ENCODE data around the gene DGCR6L. TPM values are rescaled to one million over a fixed set of nuclear protein-coding genes. Genes with fewer than 3 reads are reported as not detected.
A peak's percentile ranks its signal among the peaks of the same experiment; 100 is the strongest.
"Not testable (repeated sequence)": the region's sequence is repeated elsewhere in the genome, so short reads cannot be mapped to it uniquely, and the experiment has no call there.

Gene DGCR6L
- total RNA-seq, 1 donor from 2014 or later = 35.8 TPM

GRCh38 chr22:20268279-20269012 is 51.4 kb downstream of the DGCR6L start, which contains the start of gene RTN4R:
RTN4R (minus strand) TSS chr22:20268318; CDS start chr22:20268092, 226 bp downstream.
- peak; percentile 60 for TF ChIP-seq CTCF (IDR thresholded peaks at IDR 0.05)
- Histone ChIP-seq H3K4me3 (peak within 1 kb of the TSS; percentile 56), H3K27me3 (no peaks in the 10 kb centered on the region), H3K36me3 (no peaks in the 10 kb centered on the region), H3K4me1 (peaks cover 5% of the 10 kb centered on the region), H3K27ac (no peak within 1 kb of the TSS), H3K9me3 (no peaks in the 10 kb centered on the region)
- peak; percentile 83 for ATAC-seq
- DNase-seq = peak; percentile 85
- intact Hi-C loops (cut with DNase I) = no loop called here

GRCh38 chr22:20267441-20268278 is 52.2 kb downstream of the DGCR6L start:
- intact Hi-C loops (cut with DNase I) = no loop called here
- Histone ChIP-seq H3K36me3 (no peaks in the 10 kb centered on the region), H3K4me1 (peaks cover 5% of the 10 kb centered on the region), H3K27ac (no peak overlapping the region), H3K9me3 (no peaks in the 10 kb centered on the region), H3K27me3 (no peaks in the 10 kb centered on the region), H3K4me3 (peak overlapping the region; percentile 56)
- no peak for TF ChIP-seq CTCF (IDR thresholded peaks at IDR 0.05)
- DNase-seq = peak; percentile 82
- ATAC-seq = peak; percentile 4

- intact Hi-C loops (cut with DNase I); DNase-seq; H3K27ac ChIP-seq; H3K4me1 ChIP-seq; H3K27me3 ChIP-seq; H3K36me3 ChIP-seq; H3K9me3 ChIP-seq; ATAC-seq: not testable (repeated sequence)
- peak overlapping the region; percentile 56 for H3K4me3 ChIP-seq
These were observed 53.0 kb downstream of the DGCR6L start for GRCh38 chr22:20266667-20267440.

- H3K4me3 ChIP-seq; DNase-seq; intact Hi-C loops (cut with DNase I); ATAC-seq; H3K36me3 ChIP-seq; H3K9me3 ChIP-seq; H3K27me3 ChIP-seq; H3K4me1 ChIP-seq; H3K27ac ChIP-seq: not testable (repeated sequence)
These were observed 53.8 kb downstream of the DGCR6L start for GRCh38 chr22:20265772-20266666.

GRCh38 chr22:20264614-20265452 is 55.0 kb downstream of the DGCR6L start:
- Histone ChIP-seq H3K36me3 (no peaks in the 10 kb centered on the region), H3K27me3 (no peaks in the 10 kb centered on the region), H3K4me3 (no peak overlapping the region), H3K27ac (no peak overlapping the region), H3K4me1 (peaks cover 5% of the 10 kb centered on the region), H3K9me3 (no peaks in the 10 kb centered on the region)
- no peak for ATAC-seq
- DNase-seq = no peak
- no peak for TF ChIP-seq CTCF (IDR thresholded peaks at IDR 0.05)
- intact Hi-C loops (cut with DNase I) = no loop called here

Other genes starting within 250 kb of the DGCR6L start
- gene DGCR8, start 239.8 kb downstream of the DGCR6L start, total RNA-seq = 35.5 TPM
- 53.0 TPM for gene RANBP1, start 204.0 kb downstream of the DGCR6L start, total RNA-seq
- gene TRMT2A, start 202.8 kb downstream of the DGCR6L start, total RNA-seq = 53.8 TPM
- gene ZDHHC8, start 188.3 kb downstream of the DGCR6L start, total RNA-seq = 88.0 TPM
- gene CCDC188, start 169.0 kb downstream of the DGCR6L start, total RNA-seq = 1.6 TPM
- gene RTN4R, start 51.7 kb downstream of the DGCR6L start, total RNA-seq = 9.8 TPM
- 10.7 TPM for gene ZNF74, start 74.1 kb upstream of the DGCR6L start, total RNA-seq
- 24.0 TPM for gene SCARF2, start 117.8 kb upstream of the DGCR6L start, total RNA-seq
- gene KLHL22, start 175.7 kb upstream of the DGCR6L start, total RNA-seq = 23.3 TPM
- 96.9 TPM for gene MED15, start 187.6 kb upstream of the DGCR6L start, total RNA-seq

Measured in upper lobe of right lung (tissue), 1 donor.